IMR-90 (cell line): Measurements from ENCODE around the gene MARCHF3. TPM values are rescaled to one million over a fixed set of nuclear protein-coding genes. Genes with fewer than 3 reads are reported as not detected.

Experiments
- ATAC-seq: fragments of 200-7000 bp; cut with Tn5 transposase; 2 replicates; pipeline ENCODE4 v1.9.1; 2020; ENCODE audit warnings: low read depth, mild to moderate bottlenecking, moderate library complexity
- BruUV-seq: library from RNA; stranded (reverse); fragments of 400-500 nt; replicated peaks from 2 replicates; lab custom pipeline; 2021; lab: Mats Ljungman, UMichigan
- CTCF ChIA-PET: fragments of 300-600 bp; formaldehyde crosslinking; extraction: SDS; loops from one replicate; lab custom pipeline; 2021; ENCODE audit warnings: antibody characterized with exemption; lab: Yijun Ruan, JAX
- POLR2A ChIA-PET: fragments of 300-600 bp; sonication (Branson Sonifier 250); formaldehyde crosslinking; loops from one replicate; lab custom pipeline; 2022; ENCODE audit warnings: antibody characterized with exemption; ENCODE audit not compliant: unreplicated experiment; lab: Charles Lee
- DNase-seq: peaks from one replicate; pipeline ENCODE4 v3.0.0; 2013
- H2AFZ ChIP-seq: replicated peaks from 2 replicates; pipeline ENCODE3; 2013; ENCODE audit warnings: low read length, mild to moderate bottlenecking; ENCODE audit not compliant: poor library complexity
- H2AK5ac ChIP-seq: 2 replicates; pipeline ENCODE4 v1.6.1; 2013; ENCODE audit warnings: low read depth, low read length, inconsistent platforms
- H2AK9ac ChIP-seq: replicated peaks from 2 replicates; pipeline ENCODE3; 2013; ENCODE audit warnings: mild to moderate bottlenecking, low read depth, low read length, moderate library complexity; ENCODE audit not compliant: poor library complexity
- H2BK120ac ChIP-seq: 2 replicates; pipeline ENCODE4 v1.6.1; 2013; ENCODE audit warnings: low read depth, low read length, inconsistent platforms
- H2BK15ac ChIP-seq: 3 replicates; pipeline ENCODE4 v1.6.1; 2013; ENCODE audit warnings: low read depth, low read length, inconsistent platforms
- H2BK20ac ChIP-seq: 2 replicates; pipeline ENCODE4 v1.6.1; 2013; ENCODE audit warnings: low read depth, mild to moderate bottlenecking, inconsistent platforms, low read length, moderate library complexity
- H2BK5ac ChIP-seq: 2 replicates; pipeline ENCODE4 v1.6.1; 2013; ENCODE audit warnings: mild to moderate bottlenecking, low read depth, low read length, inconsistent platforms; ENCODE audit not compliant: poor library complexity, severe bottlenecking
- H3K14ac ChIP-seq: replicated peaks from 2 replicates; pipeline ENCODE4 v1.6.1; 2013; ENCODE audit warnings: low read depth, low read length, inconsistent platforms
- H3K18ac ChIP-seq: 2 replicates; pipeline ENCODE4 v1.6.1; 2013; ENCODE audit warnings: low read depth, low read length, control low read depth
- H3K23ac ChIP-seq: 2 replicates; pipeline ENCODE4 v1.6.1; 2013; ENCODE audit warnings: low read depth, low read length, inconsistent platforms
- H3K27ac ChIP-seq: 2 replicates; pipeline ENCODE4 v1.5.1; 2013; ENCODE audit warnings: mild to moderate bottlenecking, control low read depth, low read length; ENCODE audit not compliant: insufficient read depth
- H3K27me3 ChIP-seq: 2 replicates; pipeline ENCODE4 v1.6.1; 2013; ENCODE audit warnings: low read length; ENCODE audit not compliant: control insufficient read depth, insufficient read depth
- H3K36me3 ChIP-seq: 2 replicates; pipeline ENCODE4 v1.6.1; 2013; ENCODE audit warnings: low read length, mixed read lengths; ENCODE audit not compliant: control insufficient read depth, insufficient read depth
- H3K4ac ChIP-seq: 2 replicates; pipeline ENCODE4 v1.6.1; 2013; ENCODE audit warnings: low read depth, low read length, inconsistent platforms
- H3K4me1 ChIP-seq: 2 replicates; pipeline ENCODE4 v1.6.1; 2013; ENCODE audit warnings: low read length, mixed read lengths; ENCODE audit not compliant: control insufficient read depth, insufficient read depth
- H3K4me2 ChIP-seq: 2 replicates; pipeline ENCODE4 v1.6.1; 2013; ENCODE audit warnings: low read depth, mild to moderate bottlenecking, control low read depth, low read length, moderate library complexity
- H3K4me3 ChIP-seq: 2 replicates; pipeline ENCODE4 v1.5.1; 2013; ENCODE audit warnings: low read depth, mild to moderate bottlenecking, control low read depth, low read length, moderate library complexity; ENCODE audit not compliant: insufficient read depth
- H3K56ac ChIP-seq: 2 replicates; pipeline ENCODE4 v1.6.1; 2013; ENCODE audit warnings: low read length, inconsistent platforms; ENCODE audit not compliant: insufficient read depth; ENCODE audit errors: extremely low read depth
- H3K79me1 ChIP-seq, 2 experiments: 2 replicates each; pipeline ENCODE4 v1.6.1; 2013; ENCODE audit warnings: low read length in 2 of 2, inconsistent platforms in 1 of 2, low read depth in 1 of 2
- H3K9ac ChIP-seq: 2 replicates; pipeline ENCODE4 v1.6.1; 2013; ENCODE audit warnings: low read depth, low read length, control low read depth
- H3K9me1 ChIP-seq: 2 replicates; pipeline ENCODE4 v1.6.1; 2013; ENCODE audit warnings: low read length, inconsistent platforms; ENCODE audit not compliant: insufficient read depth
- H3K9me3 ChIP-seq: 2 replicates; pipeline ENCODE4 v1.6.1; 2013; ENCODE audit warnings: low read length; ENCODE audit not compliant: control insufficient read depth, insufficient read depth
- H4K20me1 ChIP-seq: 2 replicates; pipeline ENCODE4 v1.6.1; 2013; ENCODE audit warnings: low read length, inconsistent platforms; ENCODE audit not compliant: insufficient read depth
- H4K5ac ChIP-seq: 2 replicates; pipeline ENCODE4 v1.6.1; 2013; ENCODE audit warnings: mild to moderate bottlenecking, low read depth, low read length, control low read depth
- H4K8ac ChIP-seq, 2 experiments: 2 replicates each; pipeline ENCODE4 v1.6.1; 2013; ENCODE audit warnings: low read depth in 2 of 2, low read length in 2 of 2, control low read depth in 1 of 2, inconsistent platforms in 1 of 2
- H4K91ac ChIP-seq: 2 replicates; pipeline ENCODE4 v1.6.1; 2013; ENCODE audit warnings: low read depth, low read length, inconsistent platforms; ENCODE audit not compliant: insufficient read depth
- BHLHE40 ChIP-seq: fragments of 150-350 bp; IDR thresholded peaks from 2 replicates; pipeline ENCODE4 v1.6.1; 2016; ENCODE audit warnings: mild to moderate bottlenecking, low read depth, low read length
- CEBPB ChIP-seq: IDR thresholded peaks from 2 replicates; pipeline ENCODE4 v1.6.1; 2012; ENCODE audit warnings: low read depth, low read length, improper control_type of control experiment
- CHD1 ChIP-seq: IDR thresholded peaks from 2 replicates; pipeline ENCODE4 v1.6.1; 2012; ENCODE audit warnings: low read depth, low read length, improper control_type of control experiment
- CTCF ChIP-seq: conservative IDR thresholded peaks from 2 replicates; pipeline ENCODE4 v1.5.1; 2012; ENCODE audit warnings: mild to moderate bottlenecking, low read depth, low read length, improper control_type of control experiment
- ELK1 ChIP-seq: fragments of 150-350 bp; IDR thresholded peaks from 2 replicates; pipeline ENCODE4 v1.6.1; 2016; ENCODE audit warnings: low read depth, mild to moderate bottlenecking, low read length, moderate library complexity, borderline replicate concordance
- FOS ChIP-seq: fragments of 150-350 bp; IDR thresholded peaks from 2 replicates; pipeline ENCODE4 v1.6.1; 2016; ENCODE audit warnings: low read depth, low read length
- MAFK ChIP-seq: IDR thresholded peaks from 2 replicates; pipeline ENCODE4 v1.6.1; 2012; ENCODE audit warnings: low read depth, low read length, improper control_type of control experiment
- MAZ ChIP-seq: IDR thresholded peaks from 2 replicates; pipeline ENCODE4 v1.6.1; 2012; ENCODE audit warnings: low read depth, mild to moderate bottlenecking, low read length, improper control_type of control experiment, moderate library complexity, borderline replicate concordance
- MXI1 ChIP-seq: IDR thresholded peaks from 2 replicates; pipeline ENCODE4 v1.6.1; 2012; ENCODE audit warnings: low read depth, mild to moderate bottlenecking, low read length, moderate library complexity, borderline replicate concordance
- NFE2L2 ChIP-seq: fragments of 150-350 bp; IDR thresholded peaks from 2 replicates; pipeline ENCODE4 v1.6.1; 2016; ENCODE audit warnings: low read depth, mild to moderate bottlenecking, low read length
- POLR2A ChIP-seq: IDR thresholded peaks from 2 replicates; pipeline ENCODE4 v1.6.1; 2012; ENCODE audit warnings: mild to moderate bottlenecking, low read depth, low read length
- RAD21 ChIP-seq: IDR thresholded peaks from 2 replicates; pipeline ENCODE4 v1.6.1; 2012; ENCODE audit warnings: low read length, improper control_type of control experiment
- RCOR1 ChIP-seq: IDR thresholded peaks from 2 replicates; pipeline ENCODE4 v1.6.1; 2012; ENCODE audit warnings: mild to moderate bottlenecking, low read length, improper control_type of control experiment; ENCODE audit not compliant: insufficient replicate concordance
- RFX5 ChIP-seq: IDR thresholded peaks from 2 replicates; pipeline ENCODE4 v1.8.0; 2012; ENCODE audit warnings: low read depth, mild to moderate bottlenecking, low read length, moderate library complexity
- SMC3 ChIP-seq: fragments of 150-350 bp; IDR thresholded peaks from 2 replicates; pipeline ENCODE4 v1.6.1; 2016; ENCODE audit warnings: low read depth, mild to moderate bottlenecking, antibody characterized with exemption, low read length, moderate library complexity
- USF2 ChIP-seq: fragments of 150-350 bp; IDR thresholded peaks from 2 replicates; pipeline ENCODE4 v1.6.1; 2017; ENCODE audit warnings: mild to moderate bottlenecking, antibody characterized with exemption, low read length, low read depth
- WGBS, 2 experiments: methylation state at CpG; one replicate each; pipeline versions ENCODE4 v1.1.5 to v1.1.7; 2013; ENCODE audit warnings: missing lambda C conversion rate in 2 of 2; ENCODE audit not compliant: insufficient read length in 1 of 2; ENCODE audit errors: extremely low coverage in 2 of 2; 5-methylcytosine and 5-hydroxymethylcytosine counted together
- dilution Hi-C: fragments of 300-500 bp; cut with HindIII; formaldehyde crosslinking; loops from one replicate; pipeline ENCODE4 v1.14.3; 2018; ENCODE audit warnings: low sequenced_read_pairs; ENCODE audit not compliant: unreplicated experiment
- in situ Hi-C: fragments of 300-500 bp; cut with MboI; formaldehyde crosslinking; loops from 3 replicates; pipeline ENCODE4 v1.14.3; 2019; ENCODE audit warnings: low sequenced_read_pairs, inconsistent platforms, mixed read lengths
- intact Hi-C: fragments of 100-400 bp; cut with micrococcal nuclease; formaldehyde crosslinking; loops from 2 replicates; pipeline ENCODE4 v1.10.0; 2022
- polyA plus RNA-seq, 3 experiments: library from polyadenylated mRNA; depleted of rRNA; stranded (reverse); fragments of >200 nt; gene quantifications; 2 replicates each; pipeline ENCODE4 v1.2.3, GENCODE V29; 2012; ENCODE audit warnings: low replicate concordance in 1 of 3
- total RNA-seq: library from RNA; depleted of rRNA; stranded (reverse); fragments of >200 nt; gene quantifications from 2 replicates; pipeline ENCODE4 v1.2.3, GENCODE V29; 2012

Gene MARCHF3
- total and polyA plus RNA-seq, 2 of the 4 experiments (the other 2 are of a cell fraction), result 11.2 to 18.8 TPM

GRCh38 chr5:126926187-126926586 lies 104.2 kb downstream of the MARCHF3 start:
- Histone ChIP-seq H4K5ac (no peak overlapping the region), H3K79me1 (peaks cover 6 to 18% of the 10 kb centered on the region in 2 experiments), H2AFZ (no peak overlapping the region), H2BK5ac (no peak overlapping the region), H3K4ac (no peak overlapping the region), H3K9me3 (no peaks in the 10 kb centered on the region), H4K20me1 (no peaks in the 10 kb centered on the region), H2BK15ac (no peak overlapping the region), H3K27ac (no peak overlapping the region), H3K27me3 (no peaks in the 10 kb centered on the region), H4K8ac (no peak overlapping the region), H3K36me3 (no peaks in the 10 kb centered on the region), H3K4me3 (no peak overlapping the region), H2AK9ac (no peak overlapping the region), H3K56ac (no peak overlapping the region), H3K23ac (no peak overlapping the region), H3K9ac (no peak overlapping the region), H2AK5ac (no peak overlapping the region), H3K4me2 (no peak overlapping the region), H3K9me1 (peaks cover 5% of the 10 kb centered on the region), H3K14ac (no peak overlapping the region), H3K4me1 (peaks cover 2% of the 10 kb centered on the region), H3K18ac (no peak overlapping the region), H4K91ac (no peak overlapping the region), H2BK120ac (no peak overlapping the region), H2BK20ac (no peak overlapping the region)
- in situ Hi-C loops, result no loop called here
- WGBS, 2 experiments, result 78% methylated on average over 1 of the region's 2 CpGs; no CpG with 5 or more reads in 1 of the 2 experiments
- no peak for ATAC-seq
- intact Hi-C loops, result no loop called here
- POLR2A ChIA-PET, result no interaction called here
- no peak for TF ChIP-seq RFX5
- no peak for TF ChIP-seq CTCF
- TF ChIP-seq CEBPB, result no peak
- TF ChIP-seq CHD1, result no peak
- no peak for TF ChIP-seq RAD21
- no peak for TF ChIP-seq BHLHE40
- TF ChIP-seq FOS, result no peak
- no peak for TF ChIP-seq ELK1
- no peak for TF ChIP-seq SMC3
- TF ChIP-seq MXI1, result no peak
- no peak for TF ChIP-seq NFE2L2
- TF ChIP-seq MAFK, result no peak
- TF ChIP-seq USF2, result no peak
- TF ChIP-seq POLR2A, result no peak
- no peak for TF ChIP-seq RCOR1
- TF ChIP-seq MAZ, result no peak
- BruUV-seq, result no TSS peak
- DNase-seq, result no peak
- dilution Hi-C loops, result no loop called here
- CTCF ChIA-PET, result no interaction called here
